PFSK-1 (cell line): ENCODE measurements around the gene PLEKHA5.

ENCODE experiments used
- FOXP2 ChIP-seq: optimal IDR thresholded peaks from 2 replicates; pipeline ENCODE3; 2011; ENCODE audit warnings: borderline replicate concordance, control low read depth, inconsistent platforms; ENCODE audit not compliant: insufficient read depth; ENCODE audit errors: extremely low read length, extremely low read depth
- POLR2AphosphoS5 ChIP-seq: IDR thresholded peaks from 2 replicates; pipeline ENCODE4 v1.6.1; 2012; ENCODE audit warnings: low read depth, mild to moderate bottlenecking, control low read depth, low read length, moderate library complexity
- REST ChIP-seq, 2 experiments: IDR thresholded peaks; 2 replicates each; pipeline versions ENCODE4 v1.6.1 to v1.8.0; 2011 to 2012; ENCODE audit warnings: low read depth in 2 of 2, low read length in 2 of 2, control low read depth in 1 of 2, inconsistent platforms in 1 of 2, mild to moderate bottlenecking in 1 of 2, moderate library complexity in 1 of 2; ENCODE audit not compliant: insufficient read depth in 1 of 2
- SIN3A ChIP-seq: IDR thresholded peaks from 2 replicates; pipeline ENCODE4 v1.6.1; 2012; ENCODE audit warnings: mild to moderate bottlenecking, low read length, moderate library complexity, borderline replicate concordance; ENCODE audit not compliant: insufficient read depth
- TAF1 ChIP-seq: IDR thresholded peaks from 2 replicates; pipeline ENCODE4 v1.6.1; 2012; ENCODE audit warnings: low read length, control low read depth, borderline replicate concordance; ENCODE audit not compliant: insufficient read depth

Gene PLEKHA5

GRCh38 chr12:19211802-19212201, 82.3 kb downstream of the PLEKHA5 start:
- no peak for TF ChIP-seq FOXP2
- TF ChIP-seq SIN3A: no peak
- no peak for TF ChIP-seq REST (IDR thresholded peaks at IDR 0.05; ENCODE audit: insufficient read depth in 1 of 2, low read depth in 2 of 2, low read length in 2 of 2)
- TF ChIP-seq TAF1: no peak
- TF ChIP-seq POLR2AphosphoS5: no peak

- no peak for TF ChIP-seq REST (IDR thresholded peaks at IDR 0.05; ENCODE audit: insufficient read depth in 1 of 2, low read depth in 2 of 2, low read length in 2 of 2)
Measured at GRCh38 chr12:19212245-19212644, 82.7 kb downstream of the PLEKHA5 start.

- TF ChIP-seq FOXP2 (no peak), REST (IDR thresholded peaks at IDR 0.05; ENCODE audit: insufficient read depth in 1 of 2, low read depth in 2 of 2, low read length in 2 of 2) (no peak)
Measured at GRCh38 chr12:19214020-19214419, 84.5 kb downstream of the PLEKHA5 start.

- no peak for TF ChIP-seq TAF1
- TF ChIP-seq FOXP2: no peak
- no peak for TF ChIP-seq POLR2AphosphoS5
- TF ChIP-seq REST (IDR thresholded peaks at IDR 0.05; ENCODE audit: insufficient read depth in 1 of 2, low read depth in 2 of 2, low read length in 2 of 2): no peak
- TF ChIP-seq SIN3A: no peak
Measured at GRCh38 chr12:19215115-19215514, 85.6 kb downstream of the PLEKHA5 start.

GRCh38 chr12:19217446-19217845, 87.9 kb downstream of the PLEKHA5 start:
- TF ChIP-seq REST (IDR thresholded peaks at IDR 0.05; ENCODE audit: insufficient read depth in 1 of 2, low read depth in 2 of 2, low read length in 2 of 2) (no peak), FOXP2 (no peak), SIN3A (no peak), TAF1 (no peak), POLR2AphosphoS5 (no peak)
